ENCODE measurements around the gene TRABD2B. TPM values are rescaled to one million over a fixed set of nuclear protein-coding genes. Genes with fewer than 3 reads are reported as not detected.

TRABD2B gene
- total and polyA plus RNA-seq, 2 of the 4 experiments (the other 2 are of a cell fraction): not detected

DNA sequence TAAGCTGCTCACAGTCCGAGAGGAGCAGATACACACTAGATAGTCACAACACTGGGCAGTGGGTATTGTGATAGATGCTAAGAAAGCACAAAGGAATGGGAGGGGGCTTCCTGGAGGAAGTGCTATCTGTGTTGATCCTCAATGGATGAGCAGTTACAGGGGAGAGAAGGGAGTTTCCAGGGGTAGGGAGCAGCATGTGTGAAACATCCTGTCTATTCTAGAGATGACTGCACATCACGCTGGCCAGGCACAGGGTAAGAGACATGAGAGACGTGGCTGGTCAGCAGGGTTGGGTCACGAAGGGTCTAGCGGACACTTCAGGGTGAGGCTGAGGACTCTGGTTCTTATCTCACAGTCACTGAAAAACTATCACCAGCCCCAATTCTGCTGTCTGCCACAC lies 235.2 kb downstream of the TRABD2B start:
- dilution Hi-C loops (cut with HindIII; ENCODE audit: low sequenced_read_pairs, unreplicated experiment): no loop called here
- H3K18ac ChIP-seq (ENCODE audit: low read depth, low read length): no peak overlapping the region
- no peak overlapping the region for H2AK5ac ChIP-seq (ENCODE audit: low read depth, low read length)
- BruUV-seq (replicated peaks): no TSS peak
- ChIA-PET CTCF (no interaction called here), POLR2A (ENCODE audit: unreplicated experiment) (no interaction called here)
- intact Hi-C loops (cut with micrococcal nuclease): no loop called here
- H2AFZ ChIP-seq (replicated peaks; ENCODE audit: low read length, poor library complexity): no peak overlapping the region
- no peak overlapping the region for H2AK9ac ChIP-seq (replicated peaks; ENCODE audit: low read depth, low read length, poor library complexity)
- H3K4me2 ChIP-seq (ENCODE audit: low read depth, low read length): no peak overlapping the region
- peaks cover 5% of the 10 kb centered on the region; the same call in 1 of the 2 replicates for H3K27me3 ChIP-seq (ENCODE audit: control insufficient read depth, insufficient read depth, low read length)
- in situ Hi-C loops (cut with MboI; ENCODE audit: low sequenced_read_pairs): no loop called here
- H3K23ac ChIP-seq (ENCODE audit: low read depth, low read length): no peak overlapping the region
- no peaks in the 10 kb centered on the region for H4K20me1 ChIP-seq (ENCODE audit: insufficient read depth, low read length)
- H3K9me1 ChIP-seq (ENCODE audit: insufficient read depth, low read length): no peaks in the 10 kb centered on the region
- H3K9ac ChIP-seq (ENCODE audit: low read depth, low read length): no peak overlapping the region
- no peak overlapping the region for H2BK5ac ChIP-seq (ENCODE audit: low read depth, low read length, poor library complexity, severe bottlenecking)
- no peak for ATAC-seq (ENCODE audit: low read depth)
- no peaks in the 10 kb centered on the region for H3K9me3 ChIP-seq (ENCODE audit: control insufficient read depth, insufficient read depth, low read length)
- TF ChIP-seq RFX5 (IDR thresholded peaks at IDR 0.05; ENCODE audit: low read depth, low read length): no peak
- TF ChIP-seq, protein P1, sequence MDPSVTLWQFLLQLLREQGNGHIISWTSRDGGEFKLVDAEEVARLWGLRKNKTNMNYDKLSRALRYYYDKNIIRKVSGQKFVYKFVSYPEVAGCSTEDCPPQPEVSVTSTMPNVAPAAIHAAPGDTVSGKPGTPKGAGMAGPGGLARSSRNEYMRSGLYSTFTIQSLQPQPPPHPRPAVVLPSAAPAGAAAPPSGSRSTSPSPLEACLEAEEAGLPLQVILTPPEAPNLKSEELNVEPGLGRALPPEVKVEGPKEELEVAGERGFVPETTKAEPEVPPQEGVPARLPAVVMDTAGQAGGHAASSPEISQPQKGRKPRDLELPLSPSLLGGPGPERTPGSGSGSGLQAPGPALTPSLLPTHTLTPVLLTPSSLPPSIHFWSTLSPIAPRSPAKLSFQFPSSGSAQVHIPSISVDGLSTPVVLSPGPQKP (IDR thresholded peaks at IDR 0.05; ENCODE audit: borderline replicate concordance, low read depth, low read length): no peak
- TF ChIP-seq, protein P2, sequence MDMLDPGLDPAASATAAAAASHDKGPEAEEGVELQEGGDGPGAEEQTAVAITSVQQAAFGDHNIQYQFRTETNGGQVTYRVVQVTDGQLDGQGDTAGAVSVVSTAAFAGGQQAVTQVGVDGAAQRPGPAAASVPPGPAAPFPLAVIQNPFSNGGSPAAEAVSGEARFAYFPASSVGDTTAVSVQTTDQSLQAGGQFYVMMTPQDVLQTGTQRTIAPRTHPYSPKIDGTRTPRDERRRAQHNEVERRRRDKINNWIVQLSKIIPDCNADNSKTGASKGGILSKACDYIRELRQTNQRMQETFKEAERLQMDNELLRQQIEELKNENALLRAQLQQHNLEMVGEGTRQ (IDR thresholded peaks at IDR 0.05; ENCODE audit: low read depth, low read length): no peak
- no peak for TF ChIP-seq SMC3 (IDR thresholded peaks at IDR 0.05; ENCODE audit: low read depth, low read length)
- no peak overlapping the region for H3K4ac ChIP-seq (ENCODE audit: low read depth, low read length)
- no peak overlapping the region for H4K5ac ChIP-seq (ENCODE audit: low read depth, low read length)
- no CpG with 5 or more reads among the region's 5 CpGs for WGBS, 2 experiments (ENCODE audit: extremely low coverage in 2 of 2, insufficient read length in 1 of 2)
- no peak overlapping the region for H4K8ac ChIP-seq (ENCODE audit: low read depth in 2 of 2, low read length in 2 of 2)
- no peaks in the 10 kb centered on the region for H3K79me1 ChIP-seq (ENCODE audit: low read depth in 1 of 2, low read length in 2 of 2)
- no peak overlapping the region for H2BK20ac ChIP-seq (ENCODE audit: low read depth, low read length)
- H2BK120ac ChIP-seq (ENCODE audit: low read depth, low read length): no peak overlapping the region
- H2BK15ac ChIP-seq (ENCODE audit: low read depth, low read length): no peak overlapping the region
- H3K14ac ChIP-seq (replicated peaks; ENCODE audit: low read depth, low read length): no peak overlapping the region
- no peak for DNase-seq
- no peak overlapping the region for H3K27ac ChIP-seq (ENCODE audit: insufficient read depth, low read length)
- H3K36me3 ChIP-seq (ENCODE audit: control insufficient read depth, insufficient read depth, low read length): no peaks in the 10 kb centered on the region
- H3K56ac ChIP-seq (ENCODE audit: extremely low read depth, insufficient read depth, low read length): no peak overlapping the region
- no peak overlapping the region for H3K4me3 ChIP-seq (ENCODE audit: insufficient read depth, low read depth, low read length)
- H4K91ac ChIP-seq (ENCODE audit: insufficient read depth, low read depth, low read length): no peak overlapping the region
- no peaks in the 10 kb centered on the region for H3K4me1 ChIP-seq (ENCODE audit: control insufficient read depth, insufficient read depth, low read length)
